Testis (tissue), 2 donors: Measurements from ENCODE around the gene USP17L11.
"Not testable (repeated sequence)": the region's sequence is repeated elsewhere in the genome, so short reads cannot be mapped to it uniquely, and the experiment has no call there.

Source experiments
- CTCF ChIP-seq, 3 experiments: fragments of 450-650 bp in 2 of 3; fragments of 200-600 bp in 1 of 3; sonication (generic) in 1 of 3; IDR thresholded peaks; one replicate each; pipeline ENCODE4 v1.5.1; 2016 to 2019; ENCODE audit warnings: antibody characterized with exemption in 3 of 3, mild to moderate bottlenecking in 2 of 3, moderate library complexity in 1 of 3
- POLR2A ChIP-seq: fragments of 450-650 bp; IDR thresholded peaks from one replicate; pipeline ENCODE4 v1.6.1; 2017; ENCODE audit warnings: antibody characterized with exemption, mild to moderate bottlenecking, moderate library complexity

GRCh38 chr4:9210357-9210756 is 4.8 kb upstream of the USP17L11 start, which contains the start of gene USP17L10:
- not testable (repeated sequence) for TF ChIP-seq CTCF (IDR thresholded peaks at IDR 0.05); POLR2A
